Superior temporal gyrus (tissue), 1 donor: ENCODE measurements around the gene ARSB.
A peak's percentile ranks its signal among the peaks of the same experiment; 100 is the strongest.

Source experiments
- DNase-seq: peaks from one replicate; pipeline ENCODE4 v3.0.0-alpha.2; 2016; ENCODE audit errors: extremely low spot score

ARSB gene

DNA sequence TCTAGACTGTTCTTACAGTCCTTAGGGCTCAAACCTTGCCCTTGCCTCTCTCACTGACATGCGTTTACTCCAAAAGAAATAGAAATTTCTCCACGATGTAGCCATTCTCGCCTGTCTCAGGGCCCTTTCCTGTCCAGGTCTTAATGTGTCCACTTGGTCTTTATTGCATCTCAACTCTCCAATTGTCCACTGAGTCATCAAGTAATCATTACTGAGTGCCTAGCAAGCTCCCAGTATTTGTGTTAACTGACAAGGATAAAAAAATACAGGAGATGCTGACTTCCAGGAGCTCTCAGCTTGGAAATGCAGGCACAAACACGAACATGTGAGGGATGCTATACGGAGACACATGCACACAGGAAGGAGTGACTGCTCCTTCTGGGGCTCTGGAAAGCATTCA lies 147.3 kb downstream of the ARSB start:
- DNase-seq, result no peak

- no peak for DNase-seq
These were observed 149.9 kb downstream of the ARSB start for GRCh38 chr5:78835176-78835575.

GRCh38 chr5:78833284-78833683 lies 151.8 kb downstream of the ARSB start:
- DNase-seq, result no peak

DNA sequence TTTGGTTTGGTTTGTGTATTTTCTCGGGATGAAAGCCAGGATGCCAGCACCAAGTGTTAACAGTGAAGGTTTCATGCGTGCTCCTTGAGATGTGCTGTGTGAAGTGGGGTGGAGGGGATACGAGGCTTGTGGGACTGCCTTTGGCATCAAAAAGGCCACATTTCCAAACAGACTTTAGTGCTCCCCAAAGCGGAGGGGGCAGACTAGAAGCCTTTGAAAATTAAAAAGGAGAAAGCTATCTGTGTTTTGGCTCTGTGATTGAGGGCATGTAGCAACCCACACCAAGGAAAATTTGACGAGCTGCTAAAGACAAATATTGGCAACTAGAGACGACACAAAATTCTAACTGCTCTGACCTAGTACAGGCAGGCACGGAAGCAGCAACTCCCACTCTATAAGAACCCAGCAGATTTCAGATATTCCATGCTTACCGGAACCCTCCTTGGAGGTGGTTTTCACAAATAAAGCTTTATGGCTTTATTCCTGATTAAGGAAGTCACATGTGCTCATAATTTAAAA lies 154.5 kb downstream of the ARSB start:
- DNase-seq, result no peak

- DNase-seq, result no peak
These were observed 155.1 kb downstream of the ARSB start for GRCh38 chr5:78829811-78830527.

- no peak for DNase-seq
These were observed 157.4 kb downstream of the ARSB start for GRCh38 chr5:78827725-78828124.

GRCh38 chr5:78824831-78825281 lies 160.3 kb downstream of the ARSB start:
- DNase-seq, result no peak

GRCh38 chr5:78823196-78823595 lies 161.9 kb downstream of the ARSB start:
- DNase-seq, result no peak

GRCh38 chr5:78821536-78822021 lies 163.5 kb downstream of the ARSB start:
- no peak for DNase-seq

DNA sequence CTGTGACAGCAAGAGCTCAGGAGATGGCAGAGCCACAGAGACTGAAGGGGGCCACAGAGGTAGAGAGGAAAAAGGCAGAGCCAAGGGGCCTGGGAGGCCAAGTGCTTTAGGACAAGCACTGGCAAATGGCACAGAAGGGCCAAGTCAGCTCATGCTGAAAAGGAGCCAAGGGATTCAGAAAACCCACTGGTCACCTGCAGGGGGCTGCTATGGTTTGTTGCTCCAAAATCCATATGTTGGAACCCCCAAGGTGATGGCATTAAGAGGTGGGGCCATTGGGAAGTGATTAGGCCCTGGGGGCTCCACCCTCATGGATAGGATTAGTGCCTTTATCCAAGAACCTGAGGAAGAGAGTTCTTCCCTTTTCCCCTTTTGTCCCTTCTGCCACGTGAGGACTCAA lies 165.4 kb downstream of the ARSB start:
- no peak for DNase-seq

GRCh38 chr5:78819166-78819565 lies 165.9 kb downstream of the ARSB start:
- DNase-seq, result peak; percentile 51

DNA sequence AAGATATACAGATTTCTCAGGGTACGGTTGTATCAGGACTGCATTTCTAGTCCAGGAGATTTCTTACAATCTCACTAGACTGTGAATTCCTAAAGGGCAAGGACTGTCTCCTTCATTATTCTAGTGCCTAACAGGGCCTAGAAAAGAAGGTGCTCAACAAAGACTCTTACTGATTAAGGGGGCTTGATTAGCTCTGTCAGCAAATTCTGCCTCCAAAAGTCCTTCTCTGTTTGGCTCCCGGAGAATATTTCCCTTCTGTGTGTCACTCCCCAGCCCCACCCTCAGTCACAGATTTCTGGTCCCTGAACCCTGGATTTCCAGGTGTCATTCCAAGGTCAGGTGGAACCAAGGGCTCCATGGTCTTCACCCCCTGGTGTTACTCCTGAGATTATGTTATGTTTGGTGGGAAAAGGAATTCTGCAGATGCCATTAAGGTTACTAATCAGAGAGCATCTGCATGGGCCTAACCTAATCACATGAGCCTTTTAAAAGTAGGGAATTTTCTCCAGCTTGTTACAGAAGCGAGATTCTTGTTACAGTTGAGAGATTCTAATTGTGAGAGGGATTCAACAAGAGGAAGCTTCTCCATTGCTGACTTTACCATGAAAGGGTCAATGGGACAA lies 168.9 kb downstream of the ARSB start:
- DNase-seq, result no peak

DNA sequence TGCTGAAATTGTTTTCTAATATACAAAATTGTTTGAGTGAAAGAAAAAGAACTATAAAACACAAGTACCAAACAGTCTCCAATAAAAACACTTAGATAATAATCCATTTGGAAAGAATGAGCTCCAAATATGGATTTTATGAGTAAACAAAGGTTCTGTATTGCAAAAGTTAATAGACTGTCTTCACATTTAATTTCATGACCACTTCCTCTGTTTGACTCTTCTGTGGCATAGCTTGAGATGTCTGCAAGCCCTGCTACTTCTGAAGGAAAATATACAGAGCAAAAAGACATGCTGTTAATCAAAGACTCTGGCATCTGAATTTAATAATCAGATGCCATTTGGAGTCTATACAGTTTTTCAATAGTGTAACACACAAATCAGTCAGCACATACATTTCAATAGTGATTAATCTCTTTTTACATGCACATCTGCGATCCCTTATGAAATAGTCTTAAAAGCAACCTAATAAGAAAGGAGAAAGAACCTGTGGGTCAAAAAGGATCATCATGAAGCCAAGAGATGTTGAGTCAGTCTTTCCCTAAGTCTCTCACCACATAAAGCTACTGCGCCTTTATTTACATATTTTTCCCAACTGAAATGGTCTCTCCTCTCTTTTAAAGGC lies 171.1 kb downstream of the ARSB start:
- DNase-seq, result no peak

DNA sequence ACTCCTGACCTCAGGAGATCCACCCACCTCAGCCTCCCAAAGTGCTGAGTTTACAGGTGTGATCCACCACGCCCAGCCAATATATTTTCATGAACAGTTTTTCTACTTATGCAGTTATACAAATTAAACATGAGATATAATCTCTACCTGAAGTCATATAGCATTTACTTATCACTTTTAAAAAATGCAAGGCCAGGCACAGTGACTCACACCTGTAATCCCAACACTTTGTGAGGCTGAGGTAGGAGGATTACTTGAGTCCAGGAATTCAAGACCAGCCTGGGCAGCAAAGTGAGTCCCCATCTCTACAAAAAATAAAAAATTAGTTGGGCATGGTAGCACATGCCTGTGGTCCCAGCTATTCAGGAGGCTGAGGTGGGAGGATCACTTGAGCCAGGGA lies 171.8 kb downstream of the ARSB start:
- no peak for DNase-seq

DNA sequence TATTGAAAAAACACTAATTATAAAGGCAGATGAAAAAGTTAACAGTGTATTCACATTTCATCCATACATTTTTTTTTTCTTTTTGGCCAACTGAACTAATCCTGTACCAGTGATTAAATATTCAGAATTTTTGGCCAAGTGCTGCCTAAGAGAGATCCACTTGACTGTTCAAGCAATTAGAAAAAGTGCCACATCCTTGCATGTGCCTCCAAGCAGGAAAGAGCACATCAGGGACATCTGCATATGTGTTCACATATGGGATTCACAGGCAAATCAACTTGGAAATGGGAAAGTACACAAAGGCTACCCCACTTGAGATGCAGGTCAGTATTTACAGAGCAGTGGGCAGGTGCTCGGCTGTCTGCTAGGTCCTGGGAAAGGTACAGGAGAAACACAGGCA lies 173.2 kb downstream of the ARSB start:
- DNase-seq, result no peak

GRCh38 chr5:78811121-78811817 lies 173.8 kb downstream of the ARSB start:
- DNase-seq, result no peak

DNA sequence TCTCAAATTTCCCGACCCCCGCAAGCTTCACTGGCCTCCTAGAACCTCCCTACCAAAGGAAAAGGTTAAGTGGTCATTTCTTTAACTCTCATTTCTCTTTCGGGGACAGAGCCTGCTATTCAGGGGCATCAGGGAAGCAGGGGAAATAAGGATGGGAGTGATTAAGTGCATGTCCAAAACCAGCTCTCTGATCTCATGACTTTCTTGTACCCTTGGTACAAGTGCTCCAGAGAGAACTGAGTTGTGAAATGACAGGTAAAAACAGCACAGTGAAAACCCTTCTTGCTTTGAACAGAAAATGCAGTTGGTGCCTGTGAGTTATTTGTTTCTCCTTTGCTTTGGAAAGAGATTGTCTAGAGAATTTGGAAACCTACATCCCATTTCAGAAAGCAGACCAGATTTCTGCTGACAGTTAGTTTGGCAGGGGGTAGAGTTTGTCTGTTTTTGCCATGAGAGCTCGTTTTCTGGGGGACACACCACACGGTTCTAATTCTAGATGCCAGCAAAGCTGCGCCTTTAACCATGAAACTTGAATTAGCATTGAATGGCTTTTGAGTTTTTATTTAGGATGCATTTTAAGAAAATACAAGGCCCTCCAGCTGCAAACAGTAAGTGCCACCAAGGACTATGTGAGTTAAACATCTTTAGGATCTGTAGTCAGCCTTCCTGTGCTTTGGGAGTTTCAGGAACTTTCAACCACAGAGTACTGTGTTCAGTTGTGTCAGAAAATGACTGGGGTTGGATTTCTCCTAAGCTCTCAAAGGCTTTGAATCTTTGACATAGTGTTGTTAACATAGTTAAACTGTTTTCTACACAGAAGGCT lies 174.8 kb downstream of the ARSB start:
- DNase-seq, result no peak

DNA sequence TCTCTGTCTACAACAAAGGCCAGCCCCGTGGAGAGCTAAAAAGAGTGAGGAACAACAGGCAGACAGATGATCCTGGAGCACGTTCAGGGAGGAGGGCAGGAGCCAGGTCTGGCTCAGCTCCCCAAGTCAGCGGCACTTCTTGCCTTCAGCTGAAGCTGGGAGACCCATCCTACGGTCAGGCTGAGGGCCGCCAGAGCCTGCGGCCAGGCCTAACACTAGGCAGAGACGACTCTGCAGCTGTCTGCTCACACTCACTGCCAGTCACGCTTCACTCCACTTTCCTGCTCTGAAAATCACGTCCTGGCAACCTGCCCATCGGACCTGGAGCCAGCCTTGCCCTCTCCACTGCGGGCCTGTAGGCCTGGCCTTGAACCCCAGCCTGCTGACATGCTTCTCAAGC lies 175.7 kb downstream of the ARSB start:
- no peak for DNase-seq

DNA sequence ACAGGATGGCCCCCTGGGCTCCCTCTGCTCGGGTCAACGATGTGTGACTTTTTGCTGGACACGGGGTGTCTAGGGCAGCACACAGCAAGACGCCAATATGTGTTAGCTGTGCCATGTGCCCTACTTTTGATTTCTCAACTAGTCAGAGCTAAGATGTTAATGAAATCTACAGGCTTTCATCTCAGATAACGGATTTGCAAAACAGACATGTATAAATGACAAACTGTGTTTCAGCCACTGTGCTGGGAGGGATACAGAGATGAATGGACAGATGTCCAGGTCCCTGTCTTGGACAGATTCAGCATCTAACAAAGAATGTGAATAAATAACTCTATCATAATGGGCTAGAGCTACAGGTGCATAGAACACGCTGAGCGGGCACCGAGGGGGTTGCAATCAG lies 176.3 kb downstream of the ARSB start:
- DNase-seq, result no peak

GRCh38 chr5:78808380-78808779 lies 176.7 kb downstream of the ARSB start:
- DNase-seq, result no peak

GRCh38 chr5:78806544-78806943 lies 178.6 kb downstream of the ARSB start:
- DNase-seq, result no peak
